Measurements from ENCODE around the gene RAVER2. TPM values are rescaled to one million over a fixed set of nuclear protein-coding genes. Genes with fewer than 3 reads are reported as not detected.

Gene RAVER2
- total and polyA plus RNA-seq, 2 donors (not counting 1 experiment from before 2014, with no cell fraction given), result 0.82 to 1.4 TPM

DNA sequence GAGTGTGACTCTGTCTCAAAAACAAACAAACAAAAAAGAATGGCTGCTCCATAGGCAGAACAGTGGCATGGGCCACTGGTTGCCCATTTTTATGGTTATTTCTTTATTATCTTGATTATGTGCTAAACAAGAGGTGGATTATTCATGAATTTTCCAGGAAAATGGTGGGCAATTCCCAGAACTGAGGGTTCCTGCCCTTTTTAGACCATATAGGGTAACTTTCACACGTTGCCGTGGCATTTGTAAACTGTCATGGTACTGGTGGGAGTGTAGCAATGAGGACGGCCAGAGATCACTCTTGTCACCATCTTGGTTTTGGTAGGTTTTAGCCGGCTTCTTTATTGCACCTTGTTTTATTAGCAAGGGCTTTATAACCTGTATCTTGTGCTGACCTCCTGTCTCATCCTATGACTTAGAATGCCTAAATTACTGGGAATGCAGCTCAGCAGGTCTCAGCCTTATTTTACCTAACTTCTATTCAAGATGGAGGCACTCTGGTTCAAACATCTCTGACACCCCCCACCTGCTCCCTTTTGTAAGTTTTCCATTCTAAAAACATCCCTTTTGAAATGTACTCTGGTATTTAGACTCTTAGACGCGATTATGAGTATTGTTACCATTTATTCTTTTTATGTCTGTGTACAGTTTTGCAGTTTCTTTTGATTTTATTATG, 57.1 kb downstream of the RAVER2 start:
- Histone ChIP-seq H3K4me3 (ENCODE audit: control extremely low read depth in 1 of 5, extremely low read depth in 1 of 5, insufficient read depth in 1 of 5, low read depth in 2 of 5, low read length in 4 of 5) (no peak overlapping the region), H3K9ac (ENCODE audit: low read length) (no peak overlapping the region), H2AFZ (ENCODE audit: insufficient read depth, low read depth, low read length, poor library complexity, severe bottlenecking) (no peak overlapping the region), H3K4me2 (replicated peaks; ENCODE audit: low read depth, low read length, poor library complexity, severe bottlenecking) (no peak overlapping the region), H4K20me1 (ENCODE audit: control insufficient read depth, insufficient read depth, low read length, poor library complexity, severe bottlenecking) (no peaks in the 10 kb centered on the region), H3K79me2 (ENCODE audit: control insufficient read depth, insufficient read depth, low read length) (no peaks in the 10 kb centered on the region), H3K27ac (ENCODE audit: low read length in 2 of 2) (no peak overlapping the region), H3K9me3 (ENCODE audit: control extremely low read depth in 1 of 3, control insufficient read depth in 2 of 3, insufficient read depth in 1 of 3, low read length in 2 of 3) (peaks cover 0 to 3% (median 0%) of the 10 kb centered on the region in 3 donors), H3K4me1 (ENCODE audit: control insufficient read depth in 2 of 2, insufficient read depth in 2 of 2, low read length in 2 of 2) (no peaks in the 10 kb centered on the region), H3K36me3 (replicated peaks in 1 of 2; ENCODE audit: control extremely low read depth in 1 of 2, control insufficient read depth in 1 of 2, extremely low read depth in 1 of 2, insufficient read depth in 2 of 2, low read length in 1 of 2) (no peaks in the 10 kb centered on the region), H3K27me3 (replicated peaks in 1 of 4; ENCODE audit: control extremely low read depth in 1 of 4, control insufficient read depth in 3 of 4, insufficient read depth in 4 of 4, low read length in 3 of 4) (no peaks in the 10 kb centered on the region)
- H3K9me3 Mint-ChIP-seq (ENCODE audit: insufficient read depth), result no peaks in the 10 kb centered on the region
- H3K4me1 Mint-ChIP-seq, result no peaks in the 10 kb centered on the region
- ATAC-seq (ENCODE audit: low read depth) (no peak), DNase-seq (no peak)
- POLR2A ChIA-PET, result no interaction called here
- H3K27me3 Mint-ChIP-seq, result no peaks in the 10 kb centered on the region
- H3K27ac Mint-ChIP-seq, result no peak overlapping the region
- CTCF ChIA-PET, result no interaction called here
- TF ChIP-seq, protein P1, sequence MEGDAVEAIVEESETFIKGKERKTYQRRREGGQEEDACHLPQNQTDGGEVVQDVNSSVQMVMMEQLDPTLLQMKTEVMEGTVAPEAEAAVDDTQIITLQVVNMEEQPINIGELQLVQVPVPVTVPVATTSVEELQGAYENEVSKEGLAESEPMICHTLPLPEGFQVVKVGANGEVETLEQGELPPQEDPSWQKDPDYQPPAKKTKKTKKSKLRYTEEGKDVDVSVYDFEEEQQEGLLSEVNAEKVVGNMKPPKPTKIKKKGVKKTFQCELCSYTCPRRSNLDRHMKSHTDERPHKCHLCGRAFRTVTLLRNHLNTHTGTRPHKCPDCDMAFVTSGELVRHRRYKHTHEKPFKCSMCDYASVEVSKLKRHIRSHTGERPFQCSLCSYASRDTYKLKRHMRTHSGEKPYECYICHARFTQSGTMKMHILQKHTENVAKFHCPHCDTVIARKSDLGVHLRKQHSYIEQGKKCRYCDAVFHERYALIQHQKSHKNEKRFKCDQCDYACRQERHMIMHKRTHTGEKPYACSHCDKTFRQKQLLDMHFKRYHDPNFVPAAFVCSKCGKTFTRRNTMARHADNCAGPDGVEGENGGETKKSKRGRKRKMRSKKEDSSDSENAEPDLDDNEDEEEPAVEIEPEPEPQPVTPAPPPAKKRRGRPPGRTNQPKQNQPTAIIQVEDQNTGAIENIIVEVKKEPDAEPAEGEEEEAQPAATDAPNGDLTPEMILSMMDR (IDR thresholded peaks at IDR 0.05), result no peak
- no peak for TF ChIP-seq EZH2 (IDR thresholded peaks at IDR 0.05; ENCODE audit: borderline replicate concordance, insufficient read depth, low read depth, low read length, poor library complexity, severe bottlenecking)
- no peak overlapping the region for H3K4me3 Mint-ChIP-seq
- intact Hi-C loops (cut with micrococcal nuclease), result no loop called here
- WGBS (ENCODE audit: insufficient coverage), result 100% methylated on average over 1 of the region's 6 CpGs

DNA sequence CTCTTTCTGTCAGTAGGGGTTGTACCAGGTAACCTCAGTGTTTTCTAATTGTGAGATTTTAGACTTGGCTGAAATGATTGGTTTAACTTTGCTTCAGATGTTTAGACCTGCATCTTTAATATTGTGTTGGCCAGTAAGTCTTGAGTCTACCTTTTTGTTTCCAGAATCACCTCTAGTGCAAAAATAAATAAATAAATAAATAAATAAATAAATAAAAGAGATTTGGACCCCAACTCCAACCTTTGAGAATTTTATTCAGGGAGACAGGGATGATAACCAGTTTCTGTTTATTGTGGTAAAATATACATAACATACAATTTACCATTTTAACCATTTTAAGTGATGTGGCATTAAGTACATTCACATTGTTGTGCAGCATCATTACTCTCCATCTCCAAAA, 64.4 kb downstream of the RAVER2 start:
- intact Hi-C loops (cut with micrococcal nuclease), result no loop called here
- H3K4me3 Mint-ChIP-seq, result no peak overlapping the region
- CTCF ChIA-PET, result no interaction called here
- Histone ChIP-seq H3K4me1 (ENCODE audit: control insufficient read depth in 2 of 2, insufficient read depth in 2 of 2, low read length in 2 of 2) (no peaks in the 10 kb centered on the region), H4K20me1 (ENCODE audit: control insufficient read depth, insufficient read depth, low read length, poor library complexity, severe bottlenecking) (no peaks in the 10 kb centered on the region), H2AFZ (ENCODE audit: insufficient read depth, low read depth, low read length, poor library complexity, severe bottlenecking) (no peak overlapping the region), H3K4me3 (ENCODE audit: control extremely low read depth in 1 of 5, extremely low read depth in 1 of 5, insufficient read depth in 1 of 5, low read depth in 2 of 5, low read length in 4 of 5) (no peak overlapping the region), H3K79me2 (ENCODE audit: control insufficient read depth, insufficient read depth, low read length) (no peaks in the 10 kb centered on the region), H3K9ac (ENCODE audit: low read length) (no peak overlapping the region), H3K27ac (ENCODE audit: low read length in 2 of 2) (no peak overlapping the region), H3K9me3 (ENCODE audit: control extremely low read depth in 1 of 3, control insufficient read depth in 2 of 3, insufficient read depth in 1 of 3, low read length in 2 of 3) (no peaks in the 10 kb centered on the region), H3K27me3 (replicated peaks in 1 of 4; ENCODE audit: control extremely low read depth in 1 of 4, control insufficient read depth in 3 of 4, insufficient read depth in 4 of 4, low read length in 3 of 4) (no peaks in the 10 kb centered on the region), H3K4me2 (replicated peaks; ENCODE audit: low read depth, low read length, poor library complexity, severe bottlenecking) (no peak overlapping the region), H3K36me3 (replicated peaks in 1 of 2; ENCODE audit: control extremely low read depth in 1 of 2, control insufficient read depth in 1 of 2, extremely low read depth in 1 of 2, insufficient read depth in 2 of 2, low read length in 1 of 2) (no peaks in the 10 kb centered on the region)
- H3K9me3 Mint-ChIP-seq (ENCODE audit: insufficient read depth), result no peaks in the 10 kb centered on the region
- H3K27me3 Mint-ChIP-seq, result no peaks in the 10 kb centered on the region
- no peak overlapping the region for H3K27ac Mint-ChIP-seq
- ATAC-seq (ENCODE audit: low read depth) (no peak), DNase-seq (no peak)
- no peak for TF ChIP-seq EZH2 (IDR thresholded peaks at IDR 0.05; ENCODE audit: borderline replicate concordance, insufficient read depth, low read depth, low read length, poor library complexity, severe bottlenecking)
- TF ChIP-seq, protein P1 (IDR thresholded peaks at IDR 0.05), result no peak
- POLR2A ChIA-PET, result no interaction called here
- no peaks in the 10 kb centered on the region for H3K4me1 Mint-ChIP-seq
